PFSK-1 (cell line): Measurements from ENCODE around the gene KCNJ4.

ENCODE experiments used
- FOXP2 ChIP-seq: optimal IDR thresholded peaks from 2 replicates; pipeline ENCODE3; 2011; ENCODE audit warnings: borderline replicate concordance, control low read depth, inconsistent platforms; ENCODE audit not compliant: insufficient read depth; ENCODE audit errors: extremely low read length, extremely low read depth
- POLR2AphosphoS5 ChIP-seq: IDR thresholded peaks from 2 replicates; pipeline ENCODE4 v1.6.1; 2012; ENCODE audit warnings: low read depth, mild to moderate bottlenecking, control low read depth, low read length, moderate library complexity
- SIN3A ChIP-seq: IDR thresholded peaks from 2 replicates; pipeline ENCODE4 v1.6.1; 2012; ENCODE audit warnings: mild to moderate bottlenecking, low read length, moderate library complexity, borderline replicate concordance; ENCODE audit not compliant: insufficient read depth
- TAF1 ChIP-seq: IDR thresholded peaks from 2 replicates; pipeline ENCODE4 v1.6.1; 2012; ENCODE audit warnings: low read length, control low read depth, borderline replicate concordance; ENCODE audit not compliant: insufficient read depth
- TF ChIP-seq, protein P1 (sequence below), 2 experiments: IDR thresholded peaks; 2 replicates each; pipeline versions ENCODE4 v1.6.1 to v1.8.0; 2011 to 2012; ENCODE audit warnings: low read depth in 2 of 2, low read length in 2 of 2, control low read depth in 1 of 2, inconsistent platforms in 1 of 2, mild to moderate bottlenecking in 1 of 2, moderate library complexity in 1 of 2; ENCODE audit not compliant: insufficient read depth in 1 of 2

DNA sequence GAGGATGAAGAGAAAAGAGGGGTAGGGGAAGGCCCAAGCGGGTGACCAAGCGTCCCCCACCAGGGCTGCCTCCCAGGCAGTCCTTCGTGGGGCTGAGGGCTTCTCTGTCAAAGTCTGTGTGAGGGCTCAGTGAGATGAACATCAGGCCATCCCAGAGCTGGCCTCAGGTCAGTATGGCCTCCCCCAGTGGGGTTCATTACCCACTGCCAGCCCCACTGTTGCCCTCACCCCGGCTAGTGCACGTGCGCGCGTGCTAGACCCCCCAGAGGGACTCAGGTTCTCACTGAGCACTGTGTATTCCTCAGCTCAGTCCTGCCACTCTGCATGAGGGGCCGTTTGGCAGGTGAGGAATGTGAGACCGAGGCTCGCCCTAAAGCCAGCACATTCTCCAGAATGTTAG lies 16.2 kb upstream of the KCNJ4 start:
- TF ChIP-seq POLR2AphosphoS5: no peak
- TF ChIP-seq, protein P1, sequence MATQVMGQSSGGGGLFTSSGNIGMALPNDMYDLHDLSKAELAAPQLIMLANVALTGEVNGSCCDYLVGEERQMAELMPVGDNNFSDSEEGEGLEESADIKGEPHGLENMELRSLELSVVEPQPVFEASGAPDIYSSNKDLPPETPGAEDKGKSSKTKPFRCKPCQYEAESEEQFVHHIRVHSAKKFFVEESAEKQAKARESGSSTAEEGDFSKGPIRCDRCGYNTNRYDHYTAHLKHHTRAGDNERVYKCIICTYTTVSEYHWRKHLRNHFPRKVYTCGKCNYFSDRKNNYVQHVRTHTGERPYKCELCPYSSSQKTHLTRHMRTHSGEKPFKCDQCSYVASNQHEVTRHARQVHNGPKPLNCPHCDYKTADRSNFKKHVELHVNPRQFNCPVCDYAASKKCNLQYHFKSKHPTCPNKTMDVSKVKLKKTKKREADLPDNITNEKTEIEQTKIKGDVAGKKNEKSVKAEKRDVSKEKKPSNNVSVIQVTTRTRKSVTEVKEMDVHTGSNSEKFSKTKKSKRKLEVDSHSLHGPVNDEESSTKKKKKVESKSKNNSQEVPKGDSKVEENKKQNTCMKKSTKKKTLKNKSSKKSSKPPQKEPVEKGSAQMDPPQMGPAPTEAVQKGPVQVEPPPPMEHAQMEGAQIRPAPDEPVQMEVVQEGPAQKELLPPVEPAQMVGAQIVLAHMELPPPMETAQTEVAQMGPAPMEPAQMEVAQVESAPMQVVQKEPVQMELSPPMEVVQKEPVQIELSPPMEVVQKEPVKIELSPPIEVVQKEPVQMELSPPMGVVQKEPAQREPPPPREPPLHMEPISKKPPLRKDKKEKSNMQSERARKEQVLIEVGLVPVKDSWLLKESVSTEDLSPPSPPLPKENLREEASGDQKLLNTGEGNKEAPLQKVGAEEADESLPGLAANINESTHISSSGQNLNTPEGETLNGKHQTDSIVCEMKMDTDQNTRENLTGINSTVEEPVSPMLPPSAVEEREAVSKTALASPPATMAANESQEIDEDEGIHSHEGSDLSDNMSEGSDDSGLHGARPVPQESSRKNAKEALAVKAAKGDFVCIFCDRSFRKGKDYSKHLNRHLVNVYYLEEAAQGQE (IDR thresholded peaks at IDR 0.05; ENCODE audit: insufficient read depth in 1 of 2, low read depth in 2 of 2, low read length in 2 of 2): no peak
- TF ChIP-seq TAF1: no peak
- TF ChIP-seq FOXP2: no peak
- TF ChIP-seq SIN3A: no peak
